ENCODE data around the gene BASP1.
"Not testable (repeated sequence)": the region's sequence is repeated elsewhere in the genome, so short reads cannot be mapped to it uniquely, and the experiment has no call there.

The BASP1 gene

DNA sequence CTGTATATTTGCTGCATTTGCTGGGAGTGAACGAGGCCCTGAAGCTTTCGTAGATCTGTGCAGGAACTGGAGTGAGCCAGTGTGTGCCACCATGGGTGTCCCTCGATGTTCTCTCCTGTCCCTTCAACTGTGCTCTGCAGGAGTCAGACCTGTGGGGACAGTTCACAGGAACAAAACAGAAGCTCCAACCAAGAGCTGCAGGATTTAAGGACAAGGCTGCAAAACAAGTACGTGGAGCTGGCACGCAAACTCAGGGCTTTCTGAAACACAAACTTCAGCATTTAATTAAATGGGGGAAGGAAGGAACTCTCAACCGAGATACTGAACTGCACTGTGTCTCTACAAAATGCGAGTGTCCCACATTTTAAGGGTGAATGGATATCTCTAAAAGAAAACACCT lies 24.2 kb downstream of the BASP1 start:
- Histone ChIP-seq H3K9ac (ENCODE audit: low read depth, low read length) (no peak overlapping the region), H3K4me1 (ENCODE audit: control insufficient read depth, insufficient read depth, low read length) (peaks cover 60% of the 10 kb centered on the region)

DNA sequence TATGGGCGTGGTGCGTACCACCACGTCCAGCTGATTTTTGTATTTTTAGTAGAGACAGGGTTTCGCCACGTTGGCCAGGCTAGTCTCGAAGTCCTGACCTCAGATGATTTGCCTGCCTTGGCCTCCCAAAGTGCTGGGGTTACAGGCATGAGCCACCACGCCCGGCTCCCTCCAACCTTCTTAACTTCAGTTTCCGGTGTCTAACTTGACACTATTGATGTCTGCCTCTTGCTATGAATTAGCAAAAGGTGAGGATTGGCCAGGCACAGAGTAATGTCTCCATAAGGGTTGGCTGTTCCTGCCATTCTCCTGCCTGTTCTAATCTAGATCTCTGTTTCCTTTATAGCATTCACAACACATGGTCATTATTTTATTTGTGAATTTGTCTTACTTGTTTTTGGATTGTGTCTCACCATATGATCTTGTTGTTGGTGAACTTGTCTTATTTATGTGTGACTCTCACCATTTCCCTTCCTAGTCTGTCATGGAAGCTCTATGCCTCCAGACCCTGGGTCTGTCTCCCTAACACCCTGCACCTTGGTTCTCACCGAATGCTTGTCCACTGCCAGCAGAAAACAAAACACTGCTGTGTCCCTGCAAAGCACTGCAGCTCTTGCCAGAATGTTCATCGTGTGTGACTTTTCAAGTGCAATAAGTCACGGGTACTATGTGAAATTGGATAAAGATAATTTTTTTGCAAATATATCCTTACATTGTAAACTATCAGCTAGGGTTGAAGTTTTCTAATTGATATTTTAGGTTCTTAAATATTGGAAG lies 26.0 kb downstream of the BASP1 start:
- no peak overlapping the region for H3K9ac ChIP-seq (ENCODE audit: low read depth, low read length)
- peaks cover 57% of the 10 kb centered on the region for H3K4me1 ChIP-seq (ENCODE audit: control insufficient read depth, insufficient read depth, low read length)
- H3K27me3 ChIP-seq (ENCODE audit: control insufficient read depth, insufficient read depth, low read length), result no peaks in the 10 kb centered on the region
- peaks cover 28% of the 10 kb centered on the region for H3K36me3 ChIP-seq (ENCODE audit: insufficient read depth, low read length)
- no peak overlapping the region for H3K4me3 ChIP-seq (ENCODE audit: low read length)
- no peaks in the 10 kb centered on the region for H3K9me3 ChIP-seq (replicated peaks; ENCODE audit: low read length)
- H3K4me2 ChIP-seq (ENCODE audit: low read length), result no peak overlapping the region

More for the DNA sequence above, 24.2 kb downstream of the BASP1 start:
- H3K9me3 ChIP-seq (replicated peaks; ENCODE audit: low read length), result no peaks in the 10 kb centered on the region
- H3K36me3 ChIP-seq (ENCODE audit: insufficient read depth, low read length), result peaks cover 21% of the 10 kb centered on the region
- no peaks in the 10 kb centered on the region for H3K27me3 ChIP-seq (ENCODE audit: control insufficient read depth, insufficient read depth, low read length)
- no peak overlapping the region for H3K4me3 ChIP-seq (ENCODE audit: low read length)
- H3K4me2 ChIP-seq (ENCODE audit: low read length), result no peak overlapping the region

DNA sequence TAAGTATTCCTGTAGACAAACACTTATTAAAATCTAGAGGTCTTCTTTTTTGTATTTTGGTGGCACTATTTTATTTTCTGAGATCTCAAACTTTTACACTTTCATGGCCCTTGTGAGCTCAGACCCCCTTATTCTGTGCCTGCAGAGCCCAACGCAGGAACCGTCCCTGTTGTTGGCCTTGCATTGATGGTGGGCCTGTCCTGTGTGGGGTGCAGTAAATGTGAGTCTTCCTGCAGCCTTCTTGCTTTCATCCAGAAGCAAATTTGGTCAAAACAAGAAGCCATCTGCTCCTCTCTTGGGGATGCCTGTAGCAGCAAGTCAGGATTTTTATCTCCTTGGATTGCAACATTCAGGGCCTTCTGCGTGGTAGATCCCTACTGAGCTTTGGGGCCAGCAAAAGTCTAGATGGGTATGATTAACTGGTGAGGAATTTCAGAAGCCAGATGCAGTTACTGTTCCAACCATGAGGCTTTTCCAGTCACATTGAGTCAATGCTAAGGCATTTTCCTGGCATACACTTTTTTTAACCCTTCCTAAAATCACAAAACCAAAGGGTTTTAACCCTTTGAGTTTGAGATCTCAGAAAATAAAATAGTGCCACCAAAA lies 31.7 kb downstream of the BASP1 start:
- H3K27me3 ChIP-seq (ENCODE audit: control insufficient read depth, insufficient read depth, low read length), result no peaks in the 10 kb centered on the region
- H3K4me2 ChIP-seq (ENCODE audit: low read length), result peak overlapping the region; percentile 59
- H3K9ac ChIP-seq (ENCODE audit: low read depth, low read length), result no peak overlapping the region
- no peak overlapping the region for H3K4me3 ChIP-seq (ENCODE audit: low read length)
- H3K4me1 ChIP-seq (ENCODE audit: control insufficient read depth, insufficient read depth, low read length), result peaks cover 54% of the 10 kb centered on the region
- no peaks in the 10 kb centered on the region for H3K9me3 ChIP-seq (replicated peaks; ENCODE audit: low read length)
- peaks cover 10% of the 10 kb centered on the region for H3K36me3 ChIP-seq (ENCODE audit: insufficient read depth, low read length)

DNA sequence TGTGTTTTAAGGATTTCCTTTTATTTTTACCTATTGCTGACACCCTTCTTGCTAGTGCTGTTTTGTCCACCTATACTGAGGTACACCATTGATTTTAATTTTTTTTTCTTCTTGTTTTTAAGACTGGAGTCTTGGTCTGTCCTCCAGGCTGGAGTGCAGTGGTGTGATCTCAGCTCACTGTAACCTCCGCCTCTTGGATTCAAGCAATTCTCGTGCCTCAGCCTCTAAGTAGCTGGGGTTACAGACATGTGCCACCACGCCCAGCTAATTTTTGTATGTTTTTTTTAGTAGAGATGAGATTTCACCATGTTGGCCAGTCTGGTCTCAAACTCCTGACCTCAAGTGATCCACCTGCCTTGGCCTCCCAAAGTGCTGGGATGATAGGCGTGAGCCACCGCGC lies 32.4 kb downstream of the BASP1 start:
- H3K27me3 ChIP-seq (ENCODE audit: control insufficient read depth, insufficient read depth, low read length); H3K9me3 ChIP-seq (replicated peaks; ENCODE audit: low read length); H3K4me3 ChIP-seq (ENCODE audit: low read length); H3K36me3 ChIP-seq (ENCODE audit: insufficient read depth, low read length): not testable (repeated sequence)
- Histone ChIP-seq H3K9ac (ENCODE audit: low read depth, low read length) (peak overlapping the region; percentile 32), H3K4me2 (ENCODE audit: low read length) (peak overlapping the region; percentile 35), H3K4me1 (ENCODE audit: control insufficient read depth, insufficient read depth, low read length) (peaks cover 52% of the 10 kb centered on the region)

DNA sequence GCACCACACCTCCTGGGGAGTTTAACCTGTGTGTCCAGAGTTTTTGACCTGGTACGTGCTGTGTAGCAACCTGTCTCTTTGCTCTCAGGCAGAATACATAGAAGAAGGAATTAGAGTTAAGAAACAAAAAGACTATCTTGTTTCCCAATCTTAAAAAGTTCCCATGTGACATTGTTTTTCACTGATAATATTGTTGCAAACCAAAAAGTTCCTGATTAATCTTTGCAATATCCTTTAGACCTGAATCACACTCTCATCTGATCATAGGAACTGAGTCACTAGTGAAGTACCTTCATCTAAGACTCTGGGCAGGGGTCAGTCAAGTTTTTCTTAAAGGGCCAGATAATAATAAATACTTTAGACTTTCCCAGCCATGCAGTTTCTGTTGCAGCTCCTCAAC lies 35.1 kb downstream of the BASP1 start:
- Histone ChIP-seq H3K4me1 (ENCODE audit: control insufficient read depth, insufficient read depth, low read length) (peaks cover 74% of the 10 kb centered on the region), H3K27me3 (ENCODE audit: control insufficient read depth, insufficient read depth, low read length) (no peaks in the 10 kb centered on the region), H3K36me3 (ENCODE audit: insufficient read depth, low read length) (peaks cover 7% of the 10 kb centered on the region), H3K4me3 (ENCODE audit: low read length) (peak overlapping the region; percentile 30), H3K9ac (ENCODE audit: low read depth, low read length) (no peak overlapping the region), H3K4me2 (ENCODE audit: low read length) (peak overlapping the region; percentile 67), H3K9me3 (replicated peaks; ENCODE audit: low read length) (no peaks in the 10 kb centered on the region)

DNA sequence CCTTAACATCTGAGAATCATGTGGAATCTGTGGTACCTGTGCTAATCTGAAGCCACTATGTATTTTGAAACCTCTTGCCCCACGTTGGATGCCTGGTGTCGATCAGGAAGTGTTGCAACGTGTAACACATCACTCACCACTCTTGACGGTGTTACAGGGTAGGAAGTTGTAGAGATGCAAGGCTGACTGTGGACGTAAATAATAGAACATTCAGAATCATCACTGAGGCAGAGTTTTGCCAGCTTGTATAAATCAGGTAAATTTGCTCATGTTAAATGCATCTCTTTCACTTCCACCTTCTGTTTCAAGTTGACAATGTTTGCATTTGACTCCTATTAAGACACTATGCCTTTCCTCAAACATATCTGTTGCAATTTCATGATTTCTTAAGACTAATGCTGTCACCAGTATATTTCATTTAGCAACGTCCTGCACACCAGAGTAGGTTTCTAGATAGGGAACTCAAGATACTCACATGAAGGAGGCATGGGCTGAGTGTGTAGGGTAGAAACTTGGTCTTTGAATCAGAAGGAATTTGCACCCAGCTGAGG lies 38.1 kb downstream of the BASP1 start:
- no peak overlapping the region for H3K4me3 ChIP-seq (ENCODE audit: low read length)
- peak overlapping the region; percentile 17 for H3K4me2 ChIP-seq (ENCODE audit: low read length)
- H3K9me3 ChIP-seq (replicated peaks; ENCODE audit: low read length), result no peaks in the 10 kb centered on the region
- no peaks in the 10 kb centered on the region for H3K27me3 ChIP-seq (ENCODE audit: control insufficient read depth, insufficient read depth, low read length)
- H3K9ac ChIP-seq (ENCODE audit: low read depth, low read length), result no peak overlapping the region
- peaks cover 65% of the 10 kb centered on the region for H3K4me1 ChIP-seq (ENCODE audit: control insufficient read depth, insufficient read depth, low read length)
- peaks cover 9% of the 10 kb centered on the region for H3K36me3 ChIP-seq (ENCODE audit: insufficient read depth, low read length)

DNA sequence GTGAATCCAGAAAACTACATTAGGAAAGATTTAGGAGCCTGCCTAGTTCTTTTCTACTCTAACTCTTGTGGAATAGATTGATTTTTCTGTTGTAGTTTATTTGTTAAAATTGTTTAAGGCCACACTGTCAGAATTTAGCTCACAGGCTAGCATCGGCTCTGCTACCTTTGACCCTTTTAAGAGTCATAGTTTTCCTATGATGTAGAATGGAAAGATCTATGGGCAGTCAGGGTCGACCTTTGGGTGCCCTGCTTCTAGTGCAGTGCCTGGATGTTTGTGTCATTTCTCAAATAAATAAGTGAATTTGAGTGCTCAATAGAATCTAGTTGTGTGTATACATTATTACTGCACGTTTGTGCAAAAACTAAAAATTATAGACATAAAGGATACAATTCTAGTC lies 38.7 kb downstream of the BASP1 start:
- no peak overlapping the region for H3K4me3 ChIP-seq (ENCODE audit: low read length)
- no peak overlapping the region for H3K4me2 ChIP-seq (ENCODE audit: low read length)
- H3K9ac ChIP-seq (ENCODE audit: low read depth, low read length), result no peak overlapping the region
- H3K4me1 ChIP-seq (ENCODE audit: control insufficient read depth, insufficient read depth, low read length), result peaks cover 64% of the 10 kb centered on the region
- no peaks in the 10 kb centered on the region for H3K27me3 ChIP-seq (ENCODE audit: control insufficient read depth, insufficient read depth, low read length)
- H3K9me3 ChIP-seq (replicated peaks; ENCODE audit: low read length), result no peaks in the 10 kb centered on the region
- H3K36me3 ChIP-seq (ENCODE audit: insufficient read depth, low read length), result peaks cover 9% of the 10 kb centered on the region

DNA sequence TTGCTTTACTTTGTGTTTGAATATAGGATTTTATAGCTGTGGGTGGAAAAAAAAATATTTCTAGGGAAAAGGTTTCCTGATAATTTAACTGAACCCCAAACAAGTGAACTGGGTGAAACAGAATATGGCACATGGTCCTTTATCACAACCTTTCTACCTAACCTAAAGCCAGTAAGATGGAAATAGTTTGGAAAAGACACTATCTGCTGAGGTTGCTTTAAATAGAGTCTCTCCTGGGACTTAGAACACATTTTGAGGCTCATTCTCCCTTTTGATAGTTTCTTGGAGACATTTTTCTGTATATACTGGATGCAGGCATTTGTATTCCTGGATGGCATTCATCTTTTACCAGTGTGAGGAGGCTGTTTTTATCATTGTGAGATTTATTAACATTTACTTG lies 39.4 kb downstream of the BASP1 start:
- H3K36me3 ChIP-seq (ENCODE audit: insufficient read depth, low read length), result peaks cover 9% of the 10 kb centered on the region
- H3K4me3 ChIP-seq (ENCODE audit: low read length), result no peak overlapping the region
- peaks cover 57% of the 10 kb centered on the region for H3K4me1 ChIP-seq (ENCODE audit: control insufficient read depth, insufficient read depth, low read length)

DNA sequence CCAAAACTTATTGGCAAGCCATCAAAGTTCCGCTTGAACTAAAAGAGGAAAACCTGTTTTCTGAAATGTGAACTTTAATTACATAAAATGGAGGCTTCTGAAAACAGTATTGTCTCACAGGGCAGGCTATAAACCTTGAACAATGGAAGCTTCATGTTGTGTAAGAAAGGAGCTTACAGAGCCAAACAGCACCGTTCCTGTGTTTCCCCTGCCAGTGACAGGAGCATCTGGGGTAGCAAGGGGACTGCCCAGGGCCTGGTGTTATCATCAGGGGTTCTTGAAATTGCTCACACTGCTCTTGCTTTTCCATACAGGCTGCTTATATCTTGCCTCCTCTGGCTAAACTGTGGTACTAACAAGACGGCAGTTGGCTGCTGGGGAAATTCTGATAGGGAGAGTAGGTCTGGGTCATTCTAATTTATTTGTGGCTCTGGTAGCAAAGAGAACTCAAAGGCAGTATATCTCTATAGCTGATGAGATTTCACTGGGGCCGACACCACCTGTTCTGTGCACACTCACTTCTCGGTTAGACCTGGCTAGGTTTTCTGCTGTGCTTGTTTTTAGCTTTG lies 40.4 kb downstream of the BASP1 start:
- Histone ChIP-seq H3K36me3 (ENCODE audit: insufficient read depth, low read length) (peaks cover 13% of the 10 kb centered on the region), H3K4me3 (ENCODE audit: low read length) (no peak overlapping the region), H3K4me1 (ENCODE audit: control insufficient read depth, insufficient read depth, low read length) (peaks cover 48% of the 10 kb centered on the region), H3K9ac (ENCODE audit: low read depth, low read length) (peak overlapping the region; percentile 13), H3K9me3 (replicated peaks; ENCODE audit: low read length) (no peaks in the 10 kb centered on the region), H3K4me2 (ENCODE audit: low read length) (peak overlapping the region; percentile 48), H3K27me3 (ENCODE audit: control insufficient read depth, insufficient read depth, low read length) (no peaks in the 10 kb centered on the region)

More for the DNA sequence above, 39.4 kb downstream of the BASP1 start:
- H3K9me3 ChIP-seq (replicated peaks; ENCODE audit: low read length), result no peaks in the 10 kb centered on the region
- H3K27me3 ChIP-seq (ENCODE audit: control insufficient read depth, insufficient read depth, low read length), result no peaks in the 10 kb centered on the region
- no peak overlapping the region for H3K9ac ChIP-seq (ENCODE audit: low read depth, low read length)
- no peak overlapping the region for H3K4me2 ChIP-seq (ENCODE audit: low read length)

DNA sequence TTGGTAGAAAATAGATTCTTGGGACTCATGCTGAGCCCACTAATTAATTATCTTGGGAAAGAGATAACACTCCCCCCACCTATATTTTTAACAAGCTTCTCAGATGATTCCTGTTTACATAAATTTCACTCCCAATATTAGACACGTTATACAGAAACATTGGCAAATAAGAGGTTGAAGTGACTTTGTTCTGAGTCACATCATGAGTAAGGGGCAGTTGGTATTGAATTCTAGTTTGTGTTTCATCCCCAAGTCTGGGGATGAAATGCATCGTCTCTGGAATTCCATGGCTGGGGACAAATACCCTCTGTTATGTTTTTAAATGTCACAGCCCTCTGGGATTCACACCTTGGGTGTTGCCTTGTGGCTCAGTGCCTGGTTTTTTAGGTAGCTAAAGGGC lies 41.0 kb downstream of the BASP1 start:
- H3K4me2 ChIP-seq (ENCODE audit: low read length), result peak overlapping the region; percentile 53
- no peak overlapping the region for H3K9ac ChIP-seq (ENCODE audit: low read depth, low read length)
- H3K36me3 ChIP-seq (ENCODE audit: insufficient read depth, low read length), result peaks cover 13% of the 10 kb centered on the region
- H3K9me3 ChIP-seq (replicated peaks; ENCODE audit: low read length), result no peaks in the 10 kb centered on the region
- peak overlapping the region; percentile 22 for H3K4me3 ChIP-seq (ENCODE audit: low read length)
- H3K27me3 ChIP-seq (ENCODE audit: control insufficient read depth, insufficient read depth, low read length), result no peaks in the 10 kb centered on the region
- peaks cover 43% of the 10 kb centered on the region for H3K4me1 ChIP-seq (ENCODE audit: control insufficient read depth, insufficient read depth, low read length)

DNA sequence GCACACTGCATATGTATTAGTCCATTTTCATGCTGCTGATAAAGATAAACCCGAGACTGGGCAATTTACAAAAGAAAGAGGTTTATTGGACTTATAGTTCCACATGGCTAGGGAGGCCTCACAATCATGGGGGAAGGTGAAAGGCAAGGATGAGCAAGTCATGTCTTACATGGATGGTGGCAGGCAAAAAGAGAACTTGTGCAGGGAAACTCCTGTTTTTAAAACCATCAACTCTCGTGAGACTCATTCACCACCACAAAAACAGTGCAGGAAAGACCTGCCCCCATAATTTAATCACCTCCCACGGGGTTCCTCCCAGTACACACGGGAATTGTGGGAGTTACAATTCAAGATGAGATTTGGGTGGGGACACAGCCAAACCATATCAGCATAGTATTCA lies 41.6 kb downstream of the BASP1 start:
- H3K36me3 ChIP-seq (ENCODE audit: insufficient read depth, low read length), result peaks cover 17% of the 10 kb centered on the region
- H3K4me3 ChIP-seq (ENCODE audit: low read length), result peak overlapping the region; percentile 22
- not testable (repeated sequence) for H3K27me3 ChIP-seq (ENCODE audit: control insufficient read depth, insufficient read depth, low read length); H3K9ac ChIP-seq (ENCODE audit: low read depth, low read length); H3K9me3 ChIP-seq (replicated peaks; ENCODE audit: low read length)
- peak overlapping the region; percentile 53 for H3K4me2 ChIP-seq (ENCODE audit: low read length)
- peaks cover 43% of the 10 kb centered on the region for H3K4me1 ChIP-seq (ENCODE audit: control insufficient read depth, insufficient read depth, low read length)

All from skeletal muscle satellite cell (primary cell).